HEK293 (cell line): ENCODE measurements around the gene INO80B.

Experiments
- GLI4 ChIP-seq: fragments of 450-650 bp; formaldehyde crosslinking; IDR thresholded peaks from 2 replicates; pipeline ENCODE4 v1.5.1; 2016; ENCODE audit warnings: missing biosample characterization, missing genetic modification characterization
- HIC1 ChIP-seq: fragments of 450-650 bp; formaldehyde crosslinking; IDR thresholded peaks from 2 replicates; pipeline ENCODE4 v1.5.1; 2016; ENCODE audit warnings: missing biosample characterization, missing genetic modification characterization
- MYNN ChIP-seq: fragments of 450-650 bp; formaldehyde crosslinking; IDR thresholded peaks from 2 replicates; pipeline ENCODE4 v1.5.1; 2016; ENCODE audit warnings: missing biosample characterization, missing genetic modification characterization, borderline replicate concordance
- MZF1 ChIP-seq: fragments of 450-650 bp; formaldehyde crosslinking; IDR thresholded peaks from 2 replicates; pipeline ENCODE4 v1.5.1; 2017; ENCODE audit warnings: missing biosample characterization, missing genetic modification characterization, borderline replicate concordance
- TCF7L2 ChIP-seq: IDR thresholded peaks from 2 replicates; pipeline ENCODE4 v1.6.1; 2011; ENCODE audit warnings: low read depth, mild to moderate bottlenecking, inconsistent platforms, low read length, moderate library complexity, borderline replicate concordance
- ZEB2 ChIP-seq: fragments of 450-650 bp; formaldehyde crosslinking; IDR thresholded peaks from 2 replicates; pipeline ENCODE4 v1.5.1; 2016; ENCODE audit warnings: missing biosample characterization, missing genetic modification characterization
- ZFP69B ChIP-seq: fragments of 450-650 bp; formaldehyde crosslinking; IDR thresholded peaks from 2 replicates; pipeline ENCODE4 v1.5.1; 2016; ENCODE audit warnings: missing biosample characterization, missing genetic modification characterization
- ZNF112 ChIP-seq: fragments of 450-650 bp; formaldehyde crosslinking; IDR thresholded peaks from 2 replicates; pipeline ENCODE4 v1.5.0; 2017; ENCODE audit warnings: missing biosample characterization, missing genetic modification characterization
- ZNF114 ChIP-seq: fragments of 450-650 bp; formaldehyde crosslinking; IDR thresholded peaks from 2 replicates; pipeline ENCODE4 v1.5.0; 2017; ENCODE audit warnings: missing biosample characterization, missing genetic modification characterization
- ZNF132 ChIP-seq: fragments of 450-650 bp; formaldehyde crosslinking; IDR thresholded peaks from 2 replicates; pipeline ENCODE4 v1.5.1; 2017; ENCODE audit warnings: missing biosample characterization, missing genetic modification characterization, borderline replicate concordance
- ZNF239 ChIP-seq: fragments of 450-650 bp; formaldehyde crosslinking; IDR thresholded peaks from 2 replicates; pipeline ENCODE4 v1.5.1; 2016; ENCODE audit warnings: missing biosample characterization, missing genetic modification characterization
- ZNF248 ChIP-seq: fragments of 450-650 bp; formaldehyde crosslinking; IDR thresholded peaks from 2 replicates; pipeline ENCODE4 v1.5.1; 2017; ENCODE audit warnings: missing biosample characterization, missing genetic modification characterization
- ZNF26 ChIP-seq: fragments of 450-650 bp; formaldehyde crosslinking; IDR thresholded peaks from 2 replicates; pipeline ENCODE4 v1.5.1; 2016; ENCODE audit warnings: missing biosample characterization, missing genetic modification characterization
- ZNF280C ChIP-seq: fragments of 450-650 bp; formaldehyde crosslinking; IDR thresholded peaks from 2 replicates; pipeline ENCODE4 v1.5.1; 2016; ENCODE audit warnings: missing biosample characterization, missing genetic modification characterization
- ZNF280D ChIP-seq: fragments of 450-650 bp; formaldehyde crosslinking; IDR thresholded peaks from 2 replicates; pipeline ENCODE4 v1.5.1; 2016; ENCODE audit warnings: missing biosample characterization, missing genetic modification characterization
- ZNF561 ChIP-seq: fragments of 450-650 bp; IDR thresholded peaks from 2 replicates; pipeline ENCODE4 v1.5.1; 2018; ENCODE audit warnings: missing biosample characterization, missing genetic modification characterization, borderline replicate concordance
- ZNF621 ChIP-seq: fragments of 450-650 bp; formaldehyde crosslinking; IDR thresholded peaks from 2 replicates; pipeline ENCODE4 v1.5.1; 2017; ENCODE audit warnings: missing biosample characterization, missing genetic modification characterization
- ZNF701 ChIP-seq: fragments of 450-650 bp; formaldehyde crosslinking; IDR thresholded peaks from 2 replicates; pipeline ENCODE4 v1.5.1; 2016; ENCODE audit warnings: missing biosample characterization, missing genetic modification characterization
- ZNF785 ChIP-seq: fragments of 450-650 bp; formaldehyde crosslinking; IDR thresholded peaks from 2 replicates; pipeline ENCODE4 v1.5.1; 2016; ENCODE audit warnings: missing biosample characterization, missing genetic modification characterization
- ZNF837 ChIP-seq: fragments of 450-650 bp; formaldehyde crosslinking; IDR thresholded peaks from 2 replicates; pipeline ENCODE4 v1.5.1; 2016; ENCODE audit warnings: missing biosample characterization, missing genetic modification characterization
- ZNF843 ChIP-seq: fragments of 450-650 bp; formaldehyde crosslinking; IDR thresholded peaks from 2 replicates; pipeline ENCODE4 v1.5.1; 2016; ENCODE audit warnings: missing biosample characterization, missing genetic modification characterization
- TF ChIP-seq, protein P1 (sequence below): fragments of 450-650 bp; IDR thresholded peaks from 2 replicates; pipeline ENCODE4 v1.5.1; 2018; ENCODE audit warnings: missing biosample characterization, mild to moderate bottlenecking, missing genetic modification characterization
- TF ChIP-seq, protein P2 (sequence below): fragments of 450-650 bp; formaldehyde crosslinking; IDR thresholded peaks from 2 replicates; pipeline ENCODE4 v1.5.1; 2016; ENCODE audit warnings: missing biosample characterization, missing genetic modification characterization, low read depth
- TF ChIP-seq, protein P3 (sequence below): fragments of 450-650 bp; formaldehyde crosslinking; IDR thresholded peaks from 2 replicates; pipeline ENCODE4 v1.5.1; 2016; ENCODE audit warnings: missing biosample characterization, missing genetic modification characterization

Gene INO80B

DNA sequence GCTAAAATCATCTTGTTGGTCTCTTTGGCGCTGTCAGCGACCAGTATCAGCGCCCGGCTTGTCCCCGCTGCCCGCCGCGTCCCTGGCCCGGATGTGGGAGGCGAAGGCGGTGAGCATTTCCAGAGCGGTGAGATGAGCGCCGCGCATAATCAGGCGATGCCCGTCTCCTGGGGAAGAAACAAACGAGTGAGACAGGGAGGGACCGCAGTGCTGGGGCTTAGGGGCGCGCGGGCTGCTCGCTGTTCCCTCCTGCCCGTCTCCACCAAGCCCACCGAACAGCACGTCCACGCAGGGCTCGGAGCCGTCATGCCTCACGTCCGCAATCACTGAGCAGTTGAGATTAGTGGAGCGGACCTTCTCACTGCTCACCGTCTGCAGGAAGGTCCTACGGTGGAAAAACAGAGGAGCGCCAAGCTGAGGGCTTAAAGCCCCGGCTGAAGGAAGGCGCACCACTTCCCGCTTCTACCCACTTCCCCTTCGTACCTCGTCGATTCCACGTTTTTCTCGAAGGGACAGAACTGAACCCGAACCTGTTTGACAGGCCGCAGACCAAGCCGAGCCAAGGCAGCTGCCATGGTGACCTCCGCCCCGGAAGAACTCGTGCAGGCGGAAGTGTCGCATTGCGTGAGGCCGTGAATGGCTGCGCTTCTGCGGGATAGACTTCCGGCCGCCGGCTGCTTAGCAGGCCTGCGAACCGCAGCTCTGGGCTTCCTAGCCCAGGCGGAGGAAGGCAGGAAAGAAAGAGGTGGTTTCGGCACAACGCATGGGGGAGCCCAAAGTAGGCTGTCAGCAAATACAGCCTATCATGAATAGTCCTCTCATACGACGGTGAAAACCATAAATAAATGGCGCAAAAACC, 17.4 kb downstream of the INO80B start, which contains the start of gene MRPL53 (continued):
- TF ChIP-seq HIC1, result no peak
- no peak for TF ChIP-seq ZNF621 (tag by site-specific recombination)
- TF ChIP-seq, protein P1, sequence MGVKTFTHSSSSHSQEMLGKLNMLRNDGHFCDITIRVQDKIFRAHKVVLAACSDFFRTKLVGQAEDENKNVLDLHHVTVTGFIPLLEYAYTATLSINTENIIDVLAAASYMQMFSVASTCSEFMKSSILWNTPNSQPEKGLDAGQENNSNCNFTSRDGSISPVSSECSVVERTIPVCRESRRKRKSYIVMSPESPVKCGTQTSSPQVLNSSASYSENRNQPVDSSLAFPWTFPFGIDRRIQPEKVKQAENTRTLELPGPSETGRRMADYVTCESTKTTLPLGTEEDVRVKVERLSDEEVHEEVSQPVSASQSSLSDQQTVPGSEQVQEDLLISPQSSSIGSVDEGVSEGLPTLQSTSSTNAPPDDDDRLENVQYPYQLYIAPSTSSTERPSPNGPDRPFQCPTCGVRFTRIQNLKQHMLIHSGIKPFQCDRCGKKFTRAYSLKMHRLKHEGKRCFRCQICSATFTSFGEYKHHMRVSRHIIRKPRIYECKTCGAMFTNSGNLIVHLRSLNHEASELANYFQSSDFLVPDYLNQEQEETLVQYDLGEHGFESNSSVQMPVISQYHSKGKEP (tag by site-specific recombination), result peak; percentile 3; the same call in 1 of the 2 replicates
- no peak for TF ChIP-seq ZNF114 (tag by site-specific recombination)
- no peak for TF ChIP-seq ZNF132 (tag by site-specific recombination)
- TF ChIP-seq MYNN (tag by site-specific recombination), result no peak
- TF ChIP-seq, protein P2, sequence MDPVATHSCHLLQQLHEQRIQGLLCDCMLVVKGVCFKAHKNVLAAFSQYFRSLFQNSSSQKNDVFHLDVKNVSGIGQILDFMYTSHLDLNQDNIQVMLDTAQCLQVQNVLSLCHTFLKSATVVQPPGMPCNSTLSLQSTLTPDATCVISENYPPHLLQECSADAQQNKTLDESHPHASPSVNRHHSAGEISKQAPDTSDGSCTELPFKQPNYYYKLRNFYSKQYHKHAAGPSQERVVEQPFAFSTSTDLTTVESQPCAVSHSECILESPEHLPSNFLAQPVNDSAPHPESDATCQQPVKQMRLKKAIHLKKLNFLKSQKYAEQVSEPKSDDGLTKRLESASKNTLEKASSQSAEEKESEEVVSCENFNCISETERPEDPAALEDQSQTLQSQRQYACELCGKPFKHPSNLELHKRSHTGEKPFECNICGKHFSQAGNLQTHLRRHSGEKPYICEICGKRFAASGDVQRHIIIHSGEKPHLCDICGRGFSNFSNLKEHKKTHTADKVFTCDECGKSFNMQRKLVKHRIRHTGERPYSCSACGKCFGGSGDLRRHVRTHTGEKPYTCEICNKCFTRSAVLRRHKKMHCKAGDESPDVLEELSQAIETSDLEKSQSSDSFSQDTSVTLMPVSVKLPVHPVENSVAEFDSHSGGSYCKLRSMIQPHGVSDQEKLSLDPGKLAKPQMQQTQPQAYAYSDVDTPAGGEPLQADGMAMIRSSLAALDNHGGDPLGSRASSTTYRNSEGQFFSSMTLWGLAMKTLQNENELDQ, result no peak
- TF ChIP-seq ZNF843 (tag by site-specific recombination), result peak; percentile 43; the same call in 1 of the 2 replicates
- TF ChIP-seq ZNF280D, result no peak
- no peak for TF ChIP-seq ZNF26 (tag by site-specific recombination)
- TF ChIP-seq ZEB2, result 0 out of 2 replicates have a peak, but pooled peaks have one; percentile 40
- TF ChIP-seq, protein P3, sequence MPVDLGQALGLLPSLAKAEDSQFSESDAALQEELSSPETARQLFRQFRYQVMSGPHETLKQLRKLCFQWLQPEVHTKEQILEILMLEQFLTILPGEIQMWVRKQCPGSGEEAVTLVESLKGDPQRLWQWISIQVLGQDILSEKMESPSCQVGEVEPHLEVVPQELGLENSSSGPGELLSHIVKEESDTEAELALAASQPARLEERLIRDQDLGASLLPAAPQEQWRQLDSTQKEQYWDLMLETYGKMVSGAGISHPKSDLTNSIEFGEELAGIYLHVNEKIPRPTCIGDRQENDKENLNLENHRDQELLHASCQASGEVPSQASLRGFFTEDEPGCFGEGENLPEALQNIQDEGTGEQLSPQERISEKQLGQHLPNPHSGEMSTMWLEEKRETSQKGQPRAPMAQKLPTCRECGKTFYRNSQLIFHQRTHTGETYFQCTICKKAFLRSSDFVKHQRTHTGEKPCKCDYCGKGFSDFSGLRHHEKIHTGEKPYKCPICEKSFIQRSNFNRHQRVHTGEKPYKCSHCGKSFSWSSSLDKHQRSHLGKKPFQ, result no peak
- no peak for TF ChIP-seq MZF1 (tag by site-specific recombination)
- no peak for TF ChIP-seq ZNF112 (tag by site-specific recombination)
- no peak for TF ChIP-seq ZNF280C
- TF ChIP-seq ZNF561 (tag by site-specific recombination), result peak; percentile 21; the same call in 1 of the 2 replicates
- no peak for TF ChIP-seq ZFP69B
- TF ChIP-seq ZNF701, result no peak
- TF ChIP-seq ZNF248 (tag by site-specific recombination), result no peak
- TF ChIP-seq GLI4 (tag by site-specific recombination), result no peak; the same call in 1 of the 2 replicates
- TF ChIP-seq ZNF785 (tag by site-specific recombination), result no peak
- TF ChIP-seq ZNF239, result no peak
- no peak for TF ChIP-seq TCF7L2
- TF ChIP-seq ZNF837 (tag by site-specific recombination), result peak; percentile 82
